ENCODE data around the gene UBXN11.

GRCh38 chr1:26323382-26323781 is 16.9 kb upstream of the UBXN11 start:
- no peak for TF ChIP-seq EZH2phosphoT487 (IDR thresholded peaks at IDR 0.05; ENCODE audit: low read depth)
- no peak for TF ChIP-seq CTCF (IDR thresholded peaks at IDR 0.05; ENCODE audit: low read depth, low read length)

All from OCI-LY3 (cell line).